HG03575 (cell line): ENCODE measurements around the gene LSM8.
"Not testable (repeated sequence)": the region's sequence is repeated elsewhere in the genome, so short reads cannot be mapped to it uniquely, and the experiment has no call there.

ENCODE experiments used
- ATAC-seq: cut with Tn5 transposase; IDR thresholded peaks from one replicate; pipeline ENCODE4 v1.9.1; 2021; ENCODE audit not compliant: unreplicated experiment, insufficient number of reproducible peaks, low FRiP score; ENCODE audit errors: extremely low read depth

LSM8 gene

DNA sequence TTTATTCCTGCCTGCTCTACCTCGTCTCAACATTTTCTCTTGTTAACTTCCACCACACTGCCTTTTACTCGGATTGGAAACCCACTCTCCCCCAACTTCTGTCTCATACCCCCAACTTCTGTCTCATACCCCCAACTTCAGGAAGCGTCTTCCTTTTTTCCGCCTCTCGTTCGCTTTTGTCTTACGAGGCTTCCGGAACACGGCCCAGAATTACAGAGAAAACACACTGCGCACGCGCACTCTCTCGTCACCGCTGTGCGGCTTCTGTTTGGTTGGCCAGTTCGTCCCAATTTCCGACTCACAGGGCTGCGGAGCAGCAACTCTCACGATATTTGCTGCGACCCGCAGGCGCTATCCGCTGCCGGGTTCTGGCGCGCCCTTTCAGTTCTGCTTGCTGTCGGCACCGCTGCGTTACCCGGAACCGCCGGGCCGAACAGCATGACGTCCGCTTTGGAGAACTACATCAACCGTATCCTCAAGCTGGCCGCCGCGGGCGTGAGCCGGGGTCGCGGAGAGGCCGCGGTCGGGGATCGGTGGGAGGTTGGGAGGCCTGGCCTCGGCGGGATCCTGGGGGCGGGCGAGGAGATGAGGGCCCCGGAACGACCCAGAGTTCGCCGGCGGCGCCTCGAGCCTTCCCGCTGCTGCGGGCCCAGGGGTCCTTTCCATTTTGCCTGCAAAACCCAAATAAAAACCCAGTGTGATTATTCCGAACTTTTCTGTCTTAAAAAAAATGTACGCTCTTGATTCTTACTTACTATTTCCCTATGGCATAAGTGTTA is at the start of gene LSM8:
LSM8 (plus strand) TSS at position 379 of the 779 bp plus-strand sequence; CDS start at position 439, 60 bp downstream.
- ATAC-seq, result peak; percentile 81

GRCh38 chr7:118134420-118134819 is 49.5 kb upstream of the LSM8 start:
- ATAC-seq, result not testable (repeated sequence)

GRCh38 chr7:118140468-118140867 is 43.5 kb upstream of the LSM8 start:
- no peak for ATAC-seq

DNA sequence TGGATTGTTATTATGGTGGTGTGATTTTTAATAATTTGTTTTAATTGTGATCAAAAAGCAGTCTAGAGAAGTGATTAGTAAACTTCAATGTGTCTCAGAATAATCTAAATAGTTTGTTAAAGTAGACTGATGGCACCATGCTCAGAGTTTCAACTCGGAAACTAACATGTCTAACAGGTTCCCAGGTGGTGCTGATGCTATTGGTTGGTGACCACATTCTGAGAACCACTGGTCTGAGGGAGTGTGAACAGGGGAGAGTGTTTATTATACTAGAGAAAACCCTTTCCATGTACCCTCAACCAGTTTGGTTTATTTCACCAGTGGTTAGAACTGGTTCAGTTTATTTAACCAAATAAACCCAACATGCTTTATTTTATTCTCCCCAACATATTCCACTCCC is 42.0 kb upstream of the LSM8 start:
- no peak for ATAC-seq

GRCh38 chr7:118148930-118149329 is 35.0 kb upstream of the LSM8 start:
- no peak for ATAC-seq

- ATAC-seq, result no peak
Measured at GRCh38 chr7:118149394-118149793, 34.6 kb upstream of the LSM8 start.

DNA sequence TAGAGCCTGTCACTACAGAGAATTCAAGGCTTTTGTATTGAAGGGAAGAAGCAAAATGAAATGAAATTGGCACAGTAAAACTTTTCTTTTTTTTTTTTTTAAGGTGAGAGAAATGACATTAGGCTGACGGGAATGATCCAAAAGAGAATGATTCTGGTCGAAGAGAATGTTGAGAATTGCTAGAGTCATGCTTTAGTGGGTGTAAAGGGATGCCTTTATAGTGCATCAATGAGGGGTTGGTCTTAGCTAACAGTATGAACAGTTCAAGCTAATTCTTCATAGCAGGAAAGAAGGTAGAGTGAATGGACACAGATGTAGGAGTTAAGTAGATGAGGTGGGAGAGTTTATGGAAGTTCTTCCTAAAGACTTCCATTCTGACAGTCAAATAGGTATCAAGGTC is 32.3 kb upstream of the LSM8 start:
- ATAC-seq, result no peak

- ATAC-seq, result no peak
Measured at GRCh38 chr7:118152149-118152548, 31.8 kb upstream of the LSM8 start.

GRCh38 chr7:118152654-118153053 is 31.3 kb upstream of the LSM8 start:
- ATAC-seq, result no peak

DNA sequence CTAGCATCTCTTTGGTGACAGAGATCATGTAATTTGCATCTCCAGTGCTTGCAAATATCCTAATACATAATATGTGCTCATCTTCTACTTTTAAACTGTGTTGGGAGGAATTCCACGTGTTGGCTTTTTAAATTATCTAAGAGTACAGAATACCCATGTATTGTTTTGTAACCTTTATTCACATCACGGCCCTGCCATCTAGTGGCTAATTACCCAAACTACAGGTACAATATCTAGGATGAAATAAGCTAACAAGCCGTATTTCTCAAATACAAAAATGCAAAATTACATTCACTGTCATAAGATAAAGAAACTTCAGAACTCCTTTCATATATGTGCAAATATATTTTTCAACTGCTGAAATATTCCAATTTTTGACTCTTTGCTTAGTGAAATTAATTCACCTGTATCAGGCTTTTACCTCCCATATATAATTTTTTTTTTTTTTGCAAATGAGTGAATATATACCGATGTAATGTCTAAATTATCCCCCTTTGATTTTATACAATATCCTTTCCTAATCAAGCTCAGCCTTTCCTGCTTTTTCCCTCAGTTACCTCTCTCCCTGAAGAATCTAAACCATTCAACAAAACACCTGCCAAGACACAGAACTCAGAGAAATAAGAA is 30.3 kb upstream of the LSM8 start:
- ATAC-seq, result no peak

DNA sequence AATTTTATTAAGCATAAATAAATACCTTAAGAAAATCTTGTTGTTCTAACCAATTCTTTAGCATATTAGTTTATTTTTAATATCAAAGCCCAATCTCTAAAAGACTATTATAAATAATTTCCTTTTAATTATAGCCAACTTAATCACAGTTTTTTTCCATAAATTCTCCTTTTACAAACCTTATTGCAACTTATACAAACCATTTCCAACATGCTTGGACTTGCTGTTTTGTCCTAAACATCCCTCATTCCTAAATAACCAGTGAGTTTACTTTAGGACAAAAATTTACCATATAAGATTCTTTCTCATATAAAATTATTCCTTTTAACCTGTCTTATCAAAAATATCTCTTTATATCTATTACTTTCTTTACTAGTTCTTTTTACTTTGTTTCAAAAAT is 25.2 kb upstream of the LSM8 start:
- ATAC-seq, result no peak

DNA sequence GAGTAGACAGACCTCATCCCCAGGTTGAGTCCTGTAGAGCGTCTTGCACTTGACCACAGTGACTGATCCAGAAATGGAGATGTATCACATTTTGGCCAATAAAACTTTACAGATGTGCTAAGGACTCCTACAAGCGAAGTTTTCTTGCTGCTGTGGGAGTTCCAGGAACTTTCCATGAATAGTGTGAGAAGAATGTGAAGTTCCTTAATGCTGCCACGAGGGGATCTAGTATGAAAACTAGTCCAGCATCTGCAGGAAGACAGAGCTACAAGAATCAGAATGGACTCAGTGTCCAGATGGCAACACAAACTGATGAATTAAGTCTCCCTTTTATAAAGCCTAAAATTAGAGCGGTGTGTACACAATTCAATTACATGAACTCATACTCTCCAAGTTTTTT is 14.8 kb upstream of the LSM8 start:
- ATAC-seq, result no peak

DNA sequence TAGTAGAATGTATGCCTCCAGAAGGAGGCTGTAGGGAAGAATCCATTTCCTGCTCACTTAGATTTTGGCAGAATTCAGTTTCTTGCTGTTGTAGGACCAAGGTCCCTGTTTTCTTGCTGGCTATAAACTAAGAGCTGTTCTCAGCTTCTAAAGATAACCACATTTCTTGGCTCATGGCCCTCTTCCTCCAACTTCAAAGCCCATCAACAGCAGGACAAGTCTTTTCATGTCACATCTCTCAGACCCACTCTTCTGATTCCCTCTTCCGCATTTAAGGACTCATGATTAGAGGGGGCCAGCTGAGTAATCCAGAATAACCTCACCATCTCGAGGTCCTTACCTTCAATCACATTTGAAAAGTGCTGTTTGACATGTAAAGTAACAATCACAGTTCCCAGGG is 8.2 kb upstream of the LSM8 start:
- ATAC-seq, result no peak

DNA sequence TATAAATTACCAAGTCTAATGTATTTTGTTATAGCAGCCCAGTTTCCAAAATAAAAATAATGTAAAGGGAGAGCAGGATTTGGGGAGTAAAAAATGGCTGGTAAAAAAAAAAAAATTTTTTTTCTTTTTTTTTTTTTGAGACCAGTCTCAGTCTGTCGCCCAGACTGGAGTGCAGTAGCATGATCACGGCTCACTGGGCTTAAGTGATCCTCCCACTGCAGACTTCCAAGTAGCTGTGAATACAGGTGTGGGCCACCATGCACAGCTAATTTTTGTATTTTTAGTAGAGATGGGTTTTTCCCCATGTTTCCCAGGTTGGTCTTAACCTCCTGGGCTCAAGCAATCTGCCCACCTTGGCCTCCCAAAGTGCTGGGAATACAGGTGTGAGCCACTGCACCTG is 4.8 kb upstream of the LSM8 start:
- ATAC-seq, result no peak

GRCh38 chr7:118182593-118183427 is 1.2 kb upstream of the LSM8 start:
- ATAC-seq, result no peak

- no peak for ATAC-seq
Measured at GRCh38 chr7:118183428-118183785, 557 bp upstream of the LSM8 start.

GRCh38 chr7:118184565-118184940 is 589 bp downstream of the LSM8 start:
- ATAC-seq, result no peak

GRCh38 chr7:118185163-118185860 is 1.3 kb downstream of the LSM8 start:
- no peak for ATAC-seq

DNA sequence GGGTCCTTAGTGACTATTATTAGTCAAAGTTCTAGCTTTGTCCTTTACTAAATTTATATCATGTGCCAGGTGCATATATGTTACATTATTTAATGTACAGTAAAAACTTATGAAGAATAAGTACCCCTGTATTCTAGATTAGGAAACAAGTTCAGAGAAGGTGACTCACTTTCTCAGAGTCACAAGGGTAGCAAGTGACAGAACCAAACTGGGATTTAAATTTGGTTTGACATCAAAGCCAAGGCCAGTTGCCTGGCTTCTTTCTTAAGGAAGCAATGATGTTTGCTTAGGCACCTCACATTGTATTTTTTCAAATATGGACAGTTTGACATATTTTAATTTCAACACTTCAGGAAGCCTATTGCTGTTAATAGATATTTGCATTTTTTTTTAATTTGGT is 2.5 kb downstream of the LSM8 start:
- no peak for ATAC-seq
